ENCODE measurements around the gene SOAT2.

Gene SOAT2, protein sequence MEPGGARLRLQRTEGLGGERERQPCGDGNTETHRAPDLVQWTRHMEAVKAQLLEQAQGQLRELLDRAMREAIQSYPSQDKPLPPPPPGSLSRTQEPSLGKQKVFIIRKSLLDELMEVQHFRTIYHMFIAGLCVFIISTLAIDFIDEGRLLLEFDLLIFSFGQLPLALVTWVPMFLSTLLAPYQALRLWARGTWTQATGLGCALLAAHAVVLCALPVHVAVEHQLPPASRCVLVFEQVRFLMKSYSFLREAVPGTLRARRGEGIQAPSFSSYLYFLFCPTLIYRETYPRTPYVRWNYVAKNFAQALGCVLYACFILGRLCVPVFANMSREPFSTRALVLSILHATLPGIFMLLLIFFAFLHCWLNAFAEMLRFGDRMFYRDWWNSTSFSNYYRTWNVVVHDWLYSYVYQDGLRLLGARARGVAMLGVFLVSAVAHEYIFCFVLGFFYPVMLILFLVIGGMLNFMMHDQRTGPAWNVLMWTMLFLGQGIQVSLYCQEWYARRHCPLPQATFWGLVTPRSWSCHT

DNA sequence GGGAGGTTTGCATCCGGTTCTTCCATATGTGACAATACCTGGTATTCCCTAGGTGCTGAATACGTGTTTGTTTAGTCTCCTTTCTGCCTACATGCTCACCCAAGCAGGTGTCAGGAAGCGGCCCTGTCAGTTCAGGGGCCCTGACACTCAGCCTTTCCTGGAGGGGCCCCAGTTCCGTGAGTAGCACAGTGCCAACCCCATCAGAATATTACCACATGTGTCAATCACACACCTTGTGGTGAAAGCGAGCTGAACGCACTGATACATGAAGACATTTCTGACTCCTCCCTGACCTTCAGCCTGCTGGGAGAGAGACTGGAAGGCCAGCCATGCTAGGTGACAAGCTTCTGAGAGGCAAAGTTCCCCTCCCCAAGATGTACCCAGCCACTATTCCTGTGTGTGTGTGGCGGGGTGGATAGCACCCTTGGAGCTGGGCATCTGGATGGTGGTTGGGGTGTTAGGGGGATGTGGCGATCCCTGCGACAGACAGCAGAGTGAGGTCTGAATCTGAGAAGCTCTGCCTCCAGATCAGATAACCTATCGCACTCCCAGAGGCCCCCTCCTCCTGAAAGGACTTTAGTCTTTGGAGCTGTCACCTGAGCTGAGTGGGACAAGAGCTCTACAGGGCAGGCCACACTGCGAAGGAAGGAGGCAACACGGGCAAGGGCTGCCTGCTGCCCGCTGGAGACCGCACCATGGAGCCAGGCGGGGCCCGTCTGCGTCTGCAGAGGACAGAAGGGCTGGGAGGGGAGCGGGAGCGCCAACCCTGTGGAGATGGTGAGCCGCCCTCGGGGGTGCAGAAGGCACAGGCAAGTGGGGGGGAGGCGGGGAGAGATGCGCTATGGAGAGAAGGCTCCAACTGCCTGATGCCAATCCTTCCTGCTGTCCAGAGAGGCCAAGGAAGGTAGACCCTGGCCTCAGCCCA lies at the start of gene SOAT2:
TSS of gene SOAT2 (plus strand) at position 604 of the 925 bp plus-strand sequence. CDS start at position 696, 92 bp downstream.
- Histone ChIP-seq H3K27ac (no peak within 1 kb of the TSS), H3K9me3 (ENCODE audit: low read depth, low read length) (no peaks in the 10 kb centered on the region), H3K36me3 (ENCODE audit: insufficient read depth, low read length) (no peaks in the 10 kb centered on the region), H3K4me3 (no peak within 1 kb of the TSS), H3K9ac (ENCODE audit: insufficient read length) (no peak within 1 kb of the TSS)
- no peak for TF ChIP-seq POLR2AphosphoS5 (IDR thresholded peaks at IDR 0.05; ENCODE audit: borderline replicate concordance, low read depth, low read length)
- no peak for TF ChIP-seq FOXP2 (optimal IDR thresholded peaks at IDR 0.05; ENCODE audit: control extremely low read depth, extremely low read length, insufficient read depth)
- TF ChIP-seq EZH2 (IDR thresholded peaks at IDR 0.05), result no peak
- no peak for DNase-seq (ENCODE audit: low read depth, low spot score)

DNA sequence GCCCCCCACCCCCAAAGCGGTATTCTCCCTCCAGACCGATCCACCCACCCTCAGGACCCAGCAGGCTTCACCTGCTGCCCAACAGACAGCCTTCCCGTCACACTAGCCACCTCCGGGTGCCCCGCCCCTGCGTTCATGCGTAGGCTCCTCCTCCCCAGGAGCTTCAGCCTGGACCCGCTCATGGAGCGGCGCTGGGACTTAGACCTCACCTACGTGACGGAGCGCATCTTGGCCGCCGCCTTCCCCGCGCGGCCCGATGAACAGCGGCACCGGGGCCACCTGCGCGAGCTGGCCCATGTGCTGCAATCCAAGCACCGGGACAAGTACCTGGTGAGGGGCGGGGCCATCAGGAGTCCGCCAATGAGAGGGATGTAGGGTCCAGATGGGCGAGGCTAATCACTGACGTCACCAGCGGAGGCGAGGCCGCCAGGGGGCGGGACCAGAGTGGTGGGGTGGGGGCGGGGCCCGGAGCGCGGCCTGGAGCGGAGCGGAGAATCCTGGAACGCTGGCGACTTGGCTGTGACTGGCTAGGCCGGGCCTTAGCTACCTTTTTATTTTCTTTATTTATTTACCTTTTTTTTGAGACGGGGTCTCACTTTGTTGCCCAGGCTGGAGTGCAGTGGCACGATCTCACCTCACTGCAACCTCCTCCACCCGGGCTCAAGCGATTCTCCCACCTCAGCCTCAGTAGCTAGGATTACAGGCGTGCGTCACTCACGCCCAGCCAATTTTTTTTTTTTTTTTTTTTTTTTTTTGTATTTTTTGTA lies 49.0 kb upstream of the SOAT2 start:
- Histone ChIP-seq H3K9ac (ENCODE audit: insufficient read length) (peak overlapping the region; percentile 62), H3K36me3 (ENCODE audit: insufficient read depth, low read length) (no peaks in the 10 kb centered on the region), H3K27ac (no peak overlapping the region), H3K4me3 (peak overlapping the region; percentile 97), H3K9me3 (ENCODE audit: low read depth, low read length) (no peaks in the 10 kb centered on the region)
- DNase-seq (ENCODE audit: low read depth, low spot score), result peak; percentile 73
- TF ChIP-seq POLR2AphosphoS5 (IDR thresholded peaks at IDR 0.05; ENCODE audit: borderline replicate concordance, low read depth, low read length) (peak; percentile 81; the same call in 1 of the 2 replicates), EZH2 (IDR thresholded peaks at IDR 0.05) (no peak)

DNA sequence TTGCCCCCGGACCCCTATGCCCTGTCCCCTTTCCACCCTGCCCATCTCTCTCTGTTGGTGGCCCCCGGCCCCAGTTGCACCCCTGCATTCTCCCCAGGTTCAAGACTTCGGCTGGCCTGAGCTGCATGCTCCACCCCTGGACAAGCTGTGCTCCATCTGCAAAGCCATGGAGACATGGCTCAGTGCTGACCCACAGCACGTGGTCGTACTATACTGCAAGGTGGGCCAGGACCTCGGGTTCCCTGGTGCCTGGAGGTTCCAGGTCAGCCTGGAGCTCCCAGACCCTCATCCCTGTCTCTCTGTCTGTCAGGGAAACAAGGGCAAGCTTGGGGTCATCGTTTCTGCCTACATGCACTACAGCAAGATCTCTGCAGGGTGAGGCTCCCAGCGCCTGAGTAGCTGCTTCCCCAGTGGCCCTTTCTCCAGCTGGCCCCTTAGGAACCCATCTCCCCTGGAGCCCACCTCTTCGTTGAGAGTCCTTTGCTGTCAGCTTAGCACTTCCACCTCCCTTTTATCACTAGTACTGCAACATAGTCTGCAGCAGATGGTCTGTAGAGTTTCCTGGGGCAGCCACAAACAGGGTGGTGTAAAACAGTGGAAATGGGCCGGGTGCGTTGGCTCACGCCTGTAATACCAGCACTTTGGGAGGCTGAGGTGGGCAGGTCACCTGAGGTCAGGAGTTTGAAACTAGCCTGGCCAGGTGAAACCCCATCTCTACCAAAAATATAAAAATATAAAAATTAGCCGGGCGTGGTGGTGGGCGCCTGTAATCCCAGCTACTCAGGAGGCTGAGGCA lies 47.6 kb upstream of the SOAT2 start:
- no peak for DNase-seq (ENCODE audit: low read depth, low spot score)

DNA sequence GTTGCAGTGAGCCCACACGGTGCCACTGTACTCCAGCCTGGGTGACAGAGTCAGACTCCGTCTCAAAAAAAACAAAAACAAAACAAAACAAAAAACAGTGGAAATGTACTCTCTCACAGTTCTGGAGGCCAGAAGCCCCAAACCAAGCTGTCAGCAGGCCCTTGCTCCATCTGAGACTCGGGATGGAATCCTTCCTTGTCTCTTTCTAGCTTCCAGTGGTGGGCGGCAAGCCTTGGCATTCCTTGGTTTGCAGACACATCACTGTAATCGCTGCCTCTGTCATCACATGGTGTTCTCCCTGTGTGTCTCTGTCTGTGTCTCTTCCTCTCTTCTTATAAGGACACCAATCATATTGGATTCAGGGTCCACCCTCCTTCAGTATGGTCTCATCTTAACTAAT lies 47.0 kb upstream of the SOAT2 start:
- H3K36me3 ChIP-seq (ENCODE audit: insufficient read depth, low read length), result no peaks in the 10 kb centered on the region
- TF ChIP-seq EZH2 (IDR thresholded peaks at IDR 0.05) (no peak), FOXP2 (optimal IDR thresholded peaks at IDR 0.05; ENCODE audit: control extremely low read depth, extremely low read length, insufficient read depth) (no peak), POLR2AphosphoS5 (IDR thresholded peaks at IDR 0.05; ENCODE audit: borderline replicate concordance, low read depth, low read length) (no peak)
- DNase-seq (ENCODE audit: low read depth, low spot score), result no peak
- H3K9me3 ChIP-seq (ENCODE audit: low read depth, low read length), result no peaks in the 10 kb centered on the region
- H3K9ac ChIP-seq (ENCODE audit: insufficient read length), result no peak overlapping the region
- no peak overlapping the region for H3K27ac ChIP-seq
- no peak overlapping the region for H3K4me3 ChIP-seq

More for the DNA sequence above, 47.6 kb upstream of the SOAT2 start:
- Histone ChIP-seq H3K36me3 (ENCODE audit: insufficient read depth, low read length) (no peaks in the 10 kb centered on the region), H3K4me3 (no peak overlapping the region), H3K9ac (ENCODE audit: insufficient read length) (no peak overlapping the region), H3K27ac (no peak overlapping the region), H3K9me3 (ENCODE audit: low read depth, low read length) (no peaks in the 10 kb centered on the region)
- TF ChIP-seq POLR2AphosphoS5 (IDR thresholded peaks at IDR 0.05; ENCODE audit: borderline replicate concordance, low read depth, low read length), result no peak
- TF ChIP-seq FOXP2 (optimal IDR thresholded peaks at IDR 0.05; ENCODE audit: control extremely low read depth, extremely low read length, insufficient read depth), result no peak
- no peak for TF ChIP-seq EZH2 (IDR thresholded peaks at IDR 0.05)

DNA sequence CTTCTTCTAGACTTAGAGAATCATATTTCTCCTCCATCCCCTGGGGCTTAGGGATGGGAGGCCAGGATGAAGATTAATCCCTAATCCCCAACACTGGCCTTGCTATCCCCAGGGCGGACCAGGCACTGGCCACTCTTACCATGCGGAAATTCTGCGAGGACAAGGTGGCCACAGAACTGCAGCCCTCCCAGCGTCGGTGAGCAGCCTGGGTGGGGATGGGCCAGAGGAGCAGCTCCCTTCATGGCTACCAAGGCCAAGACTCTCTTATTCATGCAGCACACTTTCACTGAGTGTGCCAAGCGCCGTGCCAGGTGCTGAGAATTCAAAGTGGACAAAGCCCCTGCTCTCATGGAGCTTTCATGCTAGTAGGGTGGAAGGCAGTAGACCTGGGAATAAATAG lies 46.4 kb upstream of the SOAT2 start:
- TF ChIP-seq FOXP2 (optimal IDR thresholded peaks at IDR 0.05; ENCODE audit: control extremely low read depth, extremely low read length, insufficient read depth) (no peak), EZH2 (IDR thresholded peaks at IDR 0.05) (no peak), POLR2AphosphoS5 (IDR thresholded peaks at IDR 0.05; ENCODE audit: borderline replicate concordance, low read depth, low read length) (no peak)
- H3K9me3 ChIP-seq (ENCODE audit: low read depth, low read length), result no peaks in the 10 kb centered on the region
- DNase-seq (ENCODE audit: low read depth, low spot score), result no peak
- H3K27ac ChIP-seq, result no peak overlapping the region
- H3K4me3 ChIP-seq, result no peak overlapping the region
- H3K9ac ChIP-seq (ENCODE audit: insufficient read length), result no peak overlapping the region
- H3K36me3 ChIP-seq (ENCODE audit: insufficient read depth, low read length), result no peaks in the 10 kb centered on the region

DNA sequence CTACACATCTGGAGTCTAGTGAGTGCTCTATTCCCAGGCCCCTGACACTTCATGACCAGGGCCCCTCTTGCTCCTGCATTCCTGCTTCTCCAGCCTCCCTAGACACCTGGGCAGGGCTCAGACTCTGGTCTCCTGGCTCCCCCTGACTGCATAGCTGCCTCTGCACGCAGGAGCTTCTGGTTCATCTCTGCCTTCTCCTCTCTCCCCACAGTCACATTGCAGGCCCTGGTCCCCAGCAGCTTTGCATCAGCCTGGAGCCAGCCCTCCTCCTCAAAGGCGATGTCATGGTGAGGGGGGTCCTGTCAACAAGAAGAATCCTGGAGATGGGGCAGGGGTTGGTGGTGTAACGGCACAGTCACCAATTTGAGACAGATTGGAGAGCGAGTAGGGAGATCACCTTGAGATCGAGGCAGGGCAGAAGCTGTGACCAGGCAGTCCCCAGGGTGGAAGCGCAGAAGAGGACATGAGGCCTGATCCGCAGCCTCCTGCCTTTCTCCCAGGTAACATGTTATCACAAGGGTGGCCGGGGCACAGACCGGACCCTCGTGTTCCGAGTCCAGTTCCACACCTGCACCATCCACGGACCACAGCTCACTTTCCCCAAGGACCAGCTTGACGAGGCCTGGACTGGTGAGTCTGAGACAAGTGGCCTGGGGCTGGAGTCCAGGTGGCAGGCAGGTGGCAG lies 45.3 kb upstream of the SOAT2 start:
- Histone ChIP-seq H3K9me3 (ENCODE audit: low read depth, low read length) (no peaks in the 10 kb centered on the region), H3K27ac (no peak overlapping the region), H3K4me3 (no peak overlapping the region), H3K36me3 (ENCODE audit: insufficient read depth, low read length) (no peaks in the 10 kb centered on the region), H3K9ac (ENCODE audit: insufficient read length) (no peak overlapping the region)
- TF ChIP-seq POLR2AphosphoS5 (IDR thresholded peaks at IDR 0.05; ENCODE audit: borderline replicate concordance, low read depth, low read length) (no peak), FOXP2 (optimal IDR thresholded peaks at IDR 0.05; ENCODE audit: control extremely low read depth, extremely low read length, insufficient read depth) (no peak), EZH2 (IDR thresholded peaks at IDR 0.05) (no peak)
- DNase-seq (ENCODE audit: low read depth, low spot score), result no peak

Measured in SK-N-MC (cell line).